ENCODE results near the gene PKP1.

The PKP1 gene

DNA sequence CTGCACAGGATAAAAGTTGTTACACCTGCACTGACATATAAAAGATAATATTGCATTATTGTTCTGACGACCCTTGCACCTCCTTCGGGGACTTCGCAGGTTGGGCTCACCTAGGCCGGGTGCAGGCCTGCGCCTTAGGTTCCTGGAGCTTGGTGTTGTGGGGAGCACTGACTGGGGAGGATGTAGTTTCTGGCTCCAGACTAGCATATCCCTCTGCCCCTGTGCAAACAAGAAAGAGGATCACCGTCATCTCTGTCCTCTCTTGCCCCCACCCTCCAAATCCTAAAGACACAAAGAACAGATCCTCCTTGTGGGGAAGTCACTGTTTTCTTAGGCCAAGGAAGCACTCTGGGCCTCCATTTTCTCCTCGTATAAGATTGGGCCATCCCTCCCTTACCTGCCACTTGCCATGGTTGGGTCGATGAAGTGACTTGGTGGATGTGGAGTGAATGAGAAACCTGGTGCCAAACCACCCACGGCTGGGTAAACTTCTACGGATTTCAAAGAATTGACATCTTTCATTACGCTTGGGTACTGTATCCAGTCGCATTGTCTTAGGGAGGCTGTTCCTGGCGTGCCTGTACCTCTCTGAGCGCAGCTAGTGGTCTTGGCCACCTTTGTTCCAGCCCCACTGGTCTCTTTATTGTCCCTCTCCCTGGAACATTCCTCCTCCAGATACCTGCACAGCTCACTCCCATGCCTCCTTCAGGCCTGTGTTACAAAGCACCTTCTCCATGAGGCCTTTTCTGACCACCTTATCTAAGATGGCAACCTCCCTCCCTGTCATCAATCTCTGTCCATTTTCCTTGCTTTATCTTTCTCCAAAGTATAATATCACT lies 34.4 kb upstream of the PKP1 start:
- WGBS (ENCODE audit: extremely low coverage, insufficient coverage, low lambda C conversion rate): no CpG with 5 or more reads among the region's 14 CpGs
- no peak overlapping the region for H2AK5ac ChIP-seq (ENCODE audit: low read length)
- no peak overlapping the region for H2BK120ac ChIP-seq (ENCODE audit: low read depth, low read length)
- H3K23ac ChIP-seq (ENCODE audit: low read length): no peak overlapping the region
- H3K79me1 ChIP-seq (ENCODE audit: low read length): no peaks in the 10 kb centered on the region
- H3K4ac ChIP-seq (ENCODE audit: low read depth, low read length): no peak overlapping the region
- no peaks in the 10 kb centered on the region for H3K36me3 ChIP-seq (ENCODE audit: control insufficient read depth, insufficient read depth, low read length)
- H3K9ac ChIP-seq (ENCODE audit: low read length): no peak overlapping the region
- H3K79me2 ChIP-seq (ENCODE audit: control insufficient read depth, insufficient read depth, low read length): no peaks in the 10 kb centered on the region
- no peak overlapping the region for H2BK5ac ChIP-seq (ENCODE audit: low read length)
- no peak overlapping the region for H3K56ac ChIP-seq (ENCODE audit: low read length)
- H3K4me2 ChIP-seq (ENCODE audit: low read length): no peak overlapping the region
- H3K27ac ChIP-seq (ENCODE audit: low read depth, low read length): no peak overlapping the region
- no peaks in the 10 kb centered on the region for H3K27me3 ChIP-seq (ENCODE audit: insufficient read depth, low read length, poor library complexity)
- DNase-seq: no peak
- no peak overlapping the region for H2BK15ac ChIP-seq (replicated peaks; ENCODE audit: low read depth)
- no peak overlapping the region for H3K18ac ChIP-seq (ENCODE audit: low read length)
- H4K8ac ChIP-seq (ENCODE audit: low read depth, low read length): no peak overlapping the region
- H3K4me1 ChIP-seq (ENCODE audit: control insufficient read depth, low read depth, low read length): no peaks in the 10 kb centered on the region
- no peak overlapping the region for H3K4me3 ChIP-seq (ENCODE audit: low read length)
- no peak overlapping the region for H4K5ac ChIP-seq (ENCODE audit: low read length)

DNA sequence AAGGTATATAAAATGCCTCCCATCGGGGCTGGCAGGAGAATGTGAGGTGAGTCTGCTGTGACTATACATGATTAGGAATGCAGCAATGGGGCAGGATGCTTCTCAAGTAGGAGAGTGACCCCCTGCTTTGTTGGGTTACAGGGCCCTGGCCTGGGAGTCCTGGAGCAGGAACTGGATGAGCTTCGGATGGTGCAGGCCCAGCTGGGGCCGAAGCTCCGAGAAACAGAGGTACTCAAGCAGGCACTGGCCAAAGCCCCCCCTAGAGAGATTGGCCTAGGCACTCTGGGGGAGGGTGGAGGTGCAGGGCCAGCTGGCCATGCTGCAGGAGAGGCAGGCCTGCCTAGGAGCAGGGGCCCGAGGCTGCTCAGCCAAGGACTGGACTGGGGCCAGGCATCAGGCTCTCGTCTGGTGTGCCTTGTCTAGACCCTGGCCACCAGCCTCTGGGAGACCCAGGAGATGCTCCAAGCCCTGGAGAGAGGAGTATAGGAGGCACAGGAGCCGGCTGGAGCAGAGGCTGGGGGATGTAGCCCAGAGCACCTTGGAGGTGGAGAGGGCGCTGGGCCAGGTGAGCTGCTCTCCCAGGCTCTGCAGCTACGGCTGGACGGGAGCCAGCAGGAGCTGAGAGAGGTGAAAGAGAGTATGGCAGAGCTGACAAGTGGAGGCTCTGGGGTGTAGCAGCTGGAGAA lies 32.8 kb upstream of the PKP1 start:
- H4K8ac ChIP-seq (ENCODE audit: low read depth, low read length): no peak overlapping the region
- H3K36me3 ChIP-seq (ENCODE audit: control insufficient read depth, insufficient read depth, low read length): no peaks in the 10 kb centered on the region
- no peak overlapping the region for H3K18ac ChIP-seq (ENCODE audit: low read length)
- no peak overlapping the region for H3K4me2 ChIP-seq (ENCODE audit: low read length)
- H3K56ac ChIP-seq (ENCODE audit: low read length): no peak overlapping the region
- H3K27ac ChIP-seq (ENCODE audit: low read depth, low read length): no peak overlapping the region
- no peak overlapping the region for H3K4me3 ChIP-seq (ENCODE audit: low read length)
- H2BK120ac ChIP-seq (ENCODE audit: low read depth, low read length): no peak overlapping the region
- H3K4ac ChIP-seq (ENCODE audit: low read depth, low read length): no peak overlapping the region
- no peak overlapping the region for H3K23ac ChIP-seq (ENCODE audit: low read length)
- H2AK5ac ChIP-seq (ENCODE audit: low read length): no peak overlapping the region
- WGBS (ENCODE audit: extremely low coverage, insufficient coverage, low lambda C conversion rate): no CpG with 5 or more reads among the region's 10 CpGs
- no peak overlapping the region for H3K9ac ChIP-seq (ENCODE audit: low read length)
- no peaks in the 10 kb centered on the region for H3K79me2 ChIP-seq (ENCODE audit: control insufficient read depth, insufficient read depth, low read length)
- no peak for DNase-seq
- H3K27me3 ChIP-seq (ENCODE audit: insufficient read depth, low read length, poor library complexity): no peaks in the 10 kb centered on the region
- H4K5ac ChIP-seq (ENCODE audit: low read length): no peak overlapping the region
- no peak overlapping the region for H2BK5ac ChIP-seq (ENCODE audit: low read length)
- no peaks in the 10 kb centered on the region for H3K4me1 ChIP-seq (ENCODE audit: control insufficient read depth, low read depth, low read length)
- H3K79me1 ChIP-seq (ENCODE audit: low read length): no peaks in the 10 kb centered on the region
- H2BK15ac ChIP-seq (replicated peaks; ENCODE audit: low read depth): no peak overlapping the region

DNA sequence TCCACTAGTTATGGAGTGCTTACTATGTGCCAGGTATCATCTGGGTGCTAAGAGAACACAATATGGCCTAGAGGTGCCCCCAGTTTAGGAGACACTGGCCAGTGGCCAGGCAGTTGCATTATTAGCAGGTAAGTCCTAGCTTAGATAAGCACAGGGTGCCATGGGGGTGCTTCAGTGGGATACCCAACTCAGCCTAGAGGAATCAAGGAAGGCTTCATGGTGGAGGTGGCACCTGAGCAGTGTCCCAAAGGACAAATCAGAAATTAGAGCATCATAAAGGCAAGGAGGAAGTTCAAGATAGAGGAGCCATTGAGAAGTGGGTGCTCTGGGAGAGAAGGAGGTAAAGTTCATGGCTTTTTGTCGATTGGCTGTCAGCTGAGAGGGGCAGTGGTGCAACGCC lies 31.9 kb upstream of the PKP1 start:
- Histone ChIP-seq H3K9ac (ENCODE audit: low read length) (no peak overlapping the region), H3K4me1 (ENCODE audit: control insufficient read depth, low read depth, low read length) (no peaks in the 10 kb centered on the region), H4K5ac (ENCODE audit: low read length) (no peak overlapping the region), H3K4ac (ENCODE audit: low read depth, low read length) (no peak overlapping the region), H2BK120ac (ENCODE audit: low read depth, low read length) (no peak overlapping the region), H3K4me3 (ENCODE audit: low read length) (no peak overlapping the region), H3K27ac (ENCODE audit: low read depth, low read length) (no peak overlapping the region), H4K8ac (ENCODE audit: low read depth, low read length) (no peak overlapping the region), H3K23ac (ENCODE audit: low read length) (no peak overlapping the region), H3K79me1 (ENCODE audit: low read length) (no peaks in the 10 kb centered on the region), H2BK5ac (ENCODE audit: low read length) (no peak overlapping the region), H3K56ac (ENCODE audit: low read length) (no peak overlapping the region), H2AK5ac (ENCODE audit: low read length) (no peak overlapping the region), H3K18ac (ENCODE audit: low read length) (no peak overlapping the region), H3K36me3 (ENCODE audit: control insufficient read depth, insufficient read depth, low read length) (no peaks in the 10 kb centered on the region), H2BK15ac (replicated peaks; ENCODE audit: low read depth) (no peak overlapping the region), H3K79me2 (ENCODE audit: control insufficient read depth, insufficient read depth, low read length) (no peaks in the 10 kb centered on the region), H3K27me3 (ENCODE audit: insufficient read depth, low read length, poor library complexity) (no peaks in the 10 kb centered on the region), H3K4me2 (ENCODE audit: low read length) (no peak overlapping the region)
- DNase-seq: no peak
- no CpG with 5 or more reads among the region's 2 CpGs for WGBS (ENCODE audit: extremely low coverage, insufficient coverage, low lambda C conversion rate)

DNA sequence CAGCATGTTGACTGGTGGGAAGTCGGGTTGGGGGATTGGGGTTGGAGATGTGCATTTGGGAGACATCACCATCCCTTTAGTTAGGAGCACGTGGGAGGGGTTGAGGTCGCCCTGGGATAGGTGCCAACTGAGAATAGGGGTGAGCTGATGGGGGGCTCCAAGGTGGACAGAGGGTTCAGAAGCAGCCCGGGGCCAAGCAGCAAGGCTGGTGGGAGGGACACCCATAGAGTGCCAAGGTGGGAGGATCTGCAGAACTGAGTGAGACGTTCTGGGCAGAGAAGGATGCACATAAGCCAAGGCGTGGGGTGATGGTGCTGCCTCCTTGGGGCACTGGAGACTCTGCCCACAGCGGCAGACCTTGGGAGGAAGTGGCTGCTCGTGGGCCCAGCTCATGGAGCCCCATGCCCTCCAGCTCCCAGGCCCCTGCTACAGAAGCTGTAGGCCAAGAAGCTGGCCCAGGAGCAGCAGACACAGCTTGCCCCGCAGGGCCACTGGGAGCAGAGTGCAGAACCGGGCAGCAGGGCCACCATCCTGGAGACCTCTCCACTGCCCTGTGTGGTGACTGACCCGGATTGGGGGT lies 31.4 kb upstream of the PKP1 start:
- H2BK5ac ChIP-seq (ENCODE audit: low read length): no peak overlapping the region
- H3K9ac ChIP-seq (ENCODE audit: low read length): no peak overlapping the region
- H2BK15ac ChIP-seq (replicated peaks; ENCODE audit: low read depth): no peak overlapping the region
- no peaks in the 10 kb centered on the region for H3K27me3 ChIP-seq (ENCODE audit: insufficient read depth, low read length, poor library complexity)
- H3K79me2 ChIP-seq (ENCODE audit: control insufficient read depth, insufficient read depth, low read length): no peaks in the 10 kb centered on the region
- H3K4me1 ChIP-seq (ENCODE audit: control insufficient read depth, low read depth, low read length): no peaks in the 10 kb centered on the region
- H3K79me1 ChIP-seq (ENCODE audit: low read length): no peaks in the 10 kb centered on the region
- H4K5ac ChIP-seq (ENCODE audit: low read length): no peak overlapping the region
- H3K4ac ChIP-seq (ENCODE audit: low read depth, low read length): no peak overlapping the region
- no peaks in the 10 kb centered on the region for H3K36me3 ChIP-seq (ENCODE audit: control insufficient read depth, insufficient read depth, low read length)
- no peak overlapping the region for H3K4me2 ChIP-seq (ENCODE audit: low read length)
- H2AK5ac ChIP-seq (ENCODE audit: low read length): no peak overlapping the region
- no peak overlapping the region for H3K27ac ChIP-seq (ENCODE audit: low read depth, low read length)
- no peak for DNase-seq
- H4K8ac ChIP-seq (ENCODE audit: low read depth, low read length): no peak overlapping the region
- WGBS (ENCODE audit: extremely low coverage, insufficient coverage, low lambda C conversion rate): no CpG with 5 or more reads among the region's 11 CpGs
- no peak overlapping the region for H2BK120ac ChIP-seq (ENCODE audit: low read depth, low read length)
- no peak overlapping the region for H3K18ac ChIP-seq (ENCODE audit: low read length)
- no peak overlapping the region for H3K4me3 ChIP-seq (ENCODE audit: low read length)
- H3K56ac ChIP-seq (ENCODE audit: low read length): no peak overlapping the region
- no peak overlapping the region for H3K23ac ChIP-seq (ENCODE audit: low read length)

DNA sequence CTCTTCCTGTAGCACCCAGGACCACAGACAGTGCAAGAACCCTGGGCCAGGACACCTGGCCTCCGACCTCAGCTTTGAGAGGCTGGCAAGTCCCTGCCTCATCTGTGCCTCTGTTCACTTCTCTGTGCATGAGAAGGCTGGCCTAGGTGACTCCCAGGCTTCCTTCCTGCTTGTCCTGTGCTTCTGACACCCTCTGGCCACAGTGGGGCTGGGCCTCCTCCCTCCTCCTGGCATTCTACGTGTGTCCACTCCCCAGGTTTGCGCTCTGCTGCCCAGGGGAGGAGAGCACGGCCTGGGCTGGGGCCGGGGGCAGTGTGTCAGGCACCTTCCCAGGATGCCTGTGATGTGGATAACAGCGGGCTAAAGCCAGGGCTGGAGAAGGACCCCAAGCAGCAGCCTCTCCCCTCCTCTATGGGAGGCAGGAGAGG lies 30.3 kb upstream of the PKP1 start:
- Histone ChIP-seq H3K56ac (ENCODE audit: low read length) (no peak overlapping the region), H3K27ac (ENCODE audit: low read depth, low read length) (no peak overlapping the region), H4K5ac (ENCODE audit: low read length) (no peak overlapping the region), H3K4me1 (ENCODE audit: control insufficient read depth, low read depth, low read length) (no peaks in the 10 kb centered on the region), H3K4ac (ENCODE audit: low read depth, low read length) (no peak overlapping the region), H3K18ac (ENCODE audit: low read length) (no peak overlapping the region), H4K8ac (ENCODE audit: low read depth, low read length) (no peak overlapping the region), H3K79me2 (ENCODE audit: control insufficient read depth, insufficient read depth, low read length) (no peaks in the 10 kb centered on the region), H2BK5ac (ENCODE audit: low read length) (no peak overlapping the region), H3K79me1 (ENCODE audit: low read length) (no peaks in the 10 kb centered on the region), H3K27me3 (ENCODE audit: insufficient read depth, low read length, poor library complexity) (no peaks in the 10 kb centered on the region), H3K23ac (ENCODE audit: low read length) (no peak overlapping the region), H2BK120ac (ENCODE audit: low read depth, low read length) (no peak overlapping the region), H3K4me2 (ENCODE audit: low read length) (no peak overlapping the region), H2BK15ac (replicated peaks; ENCODE audit: low read depth) (no peak overlapping the region), H3K36me3 (ENCODE audit: control insufficient read depth, insufficient read depth, low read length) (no peaks in the 10 kb centered on the region), H3K4me3 (ENCODE audit: low read length) (no peak overlapping the region), H3K9ac (ENCODE audit: low read length) (no peak overlapping the region), H2AK5ac (ENCODE audit: low read length) (no peak overlapping the region)
- DNase-seq: no peak
- WGBS (ENCODE audit: extremely low coverage, insufficient coverage, low lambda C conversion rate): no CpG with 5 or more reads among the region's 6 CpGs
